ENCODE results near the gene WHAMM.

DNA sequence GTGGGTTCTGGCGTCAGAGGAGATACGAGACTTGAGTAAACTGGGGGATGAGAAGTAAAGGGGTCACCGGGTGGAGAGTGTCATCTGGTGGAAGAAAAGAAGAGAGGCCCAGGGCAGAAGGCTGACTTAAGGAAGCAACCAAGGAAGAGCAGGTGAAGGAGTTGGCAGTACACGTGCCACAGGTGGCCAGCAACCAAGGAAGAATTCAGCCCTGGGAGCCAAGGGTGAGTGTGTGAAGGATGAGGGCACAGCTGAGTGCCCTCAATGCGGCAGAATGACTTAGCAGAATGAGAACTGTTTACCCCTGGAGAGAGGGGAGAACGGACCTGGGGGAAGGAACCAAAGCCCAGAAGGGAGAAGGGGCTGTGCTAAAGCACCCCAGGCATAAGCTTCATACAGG lies 71.3 kb downstream of the WHAMM start:
- TF ChIP-seq, protein P1, sequence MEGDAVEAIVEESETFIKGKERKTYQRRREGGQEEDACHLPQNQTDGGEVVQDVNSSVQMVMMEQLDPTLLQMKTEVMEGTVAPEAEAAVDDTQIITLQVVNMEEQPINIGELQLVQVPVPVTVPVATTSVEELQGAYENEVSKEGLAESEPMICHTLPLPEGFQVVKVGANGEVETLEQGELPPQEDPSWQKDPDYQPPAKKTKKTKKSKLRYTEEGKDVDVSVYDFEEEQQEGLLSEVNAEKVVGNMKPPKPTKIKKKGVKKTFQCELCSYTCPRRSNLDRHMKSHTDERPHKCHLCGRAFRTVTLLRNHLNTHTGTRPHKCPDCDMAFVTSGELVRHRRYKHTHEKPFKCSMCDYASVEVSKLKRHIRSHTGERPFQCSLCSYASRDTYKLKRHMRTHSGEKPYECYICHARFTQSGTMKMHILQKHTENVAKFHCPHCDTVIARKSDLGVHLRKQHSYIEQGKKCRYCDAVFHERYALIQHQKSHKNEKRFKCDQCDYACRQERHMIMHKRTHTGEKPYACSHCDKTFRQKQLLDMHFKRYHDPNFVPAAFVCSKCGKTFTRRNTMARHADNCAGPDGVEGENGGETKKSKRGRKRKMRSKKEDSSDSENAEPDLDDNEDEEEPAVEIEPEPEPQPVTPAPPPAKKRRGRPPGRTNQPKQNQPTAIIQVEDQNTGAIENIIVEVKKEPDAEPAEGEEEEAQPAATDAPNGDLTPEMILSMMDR (IDR thresholded peaks at IDR 0.05), result no peak
- no peak for TF ChIP-seq POLR2AphosphoS5 (IDR thresholded peaks at IDR 0.05)
